ENCODE data around the gene HTRA2.

The HTRA2 gene

GRCh38 chr2:74562126-74562775 lies 32.5 kb downstream of the HTRA2 start:
- Mint-ChIP-seq H3K27me3 (peaks cover 11 to 17% of the 10 kb centered on the region in 2 donors), H3K9me3 (no peaks in the 10 kb centered on the region), H3K4me3 (no peak overlapping the region), H3K27ac (no peak overlapping the region), H3K4me1 (peaks cover 29 to 47% of the 10 kb centered on the region in 2 donors), H3K36me3 (peaks cover 7% of the 10 kb centered on the region in 2 donors)
- ATAC-seq (replicated peaks) (no peak), DNase-seq (no peak)

GRCh38 chr2:74564222-74564621 lies 34.5 kb downstream of the HTRA2 start:
- Mint-ChIP-seq H3K27ac (no peak overlapping the region), H3K27me3 (peaks cover 11 to 17% of the 10 kb centered on the region in 2 donors), H3K36me3 (peaks cover 0 to 3% of the 10 kb centered on the region in 2 donors), H3K9me3 (no peaks in the 10 kb centered on the region), H3K4me3 (no peak overlapping the region), H3K4me1 (peaks cover 35 to 58% of the 10 kb centered on the region in 2 donors)
- ATAC-seq (replicated peaks) (no peak), DNase-seq (no peak)

GRCh38 chr2:74566076-74566753 lies 36.5 kb downstream of the HTRA2 start:
- H3K27ac Mint-ChIP-seq, result no peak overlapping the region
- H3K4me1 Mint-ChIP-seq, result peaks cover 35 to 48% of the 10 kb centered on the region in 2 donors
- peaks cover 2 to 3% of the 10 kb centered on the region in 2 donors for H3K36me3 Mint-ChIP-seq
- DNase-seq (no peak), ATAC-seq (replicated peaks) (peak in 1 of 2 donors; percentile 6)
- H3K4me3 Mint-ChIP-seq, result peak overlapping the region in 1 of 2 donors; percentile 50
- peaks cover 5 to 9% of the 10 kb centered on the region in 2 donors for H3K27me3 Mint-ChIP-seq
- H3K9me3 Mint-ChIP-seq, result peaks cover 0 to 1% of the 10 kb centered on the region in 2 donors

- no peak for DNase-seq
- peak overlapping the region in 1 of 2 donors; percentile 50 for H3K4me3 Mint-ChIP-seq
- H3K27me3 Mint-ChIP-seq, result peaks cover 4% of the 10 kb centered on the region in 2 donors
- H3K9me3 Mint-ChIP-seq, result peaks cover 0 to 1% of the 10 kb centered on the region in 2 donors
- peak; percentile 34 to 47 for ATAC-seq (replicated peaks)
- H3K27ac Mint-ChIP-seq, result no peak overlapping the region
- peaks cover 2 to 3% of the 10 kb centered on the region in 2 donors for H3K36me3 Mint-ChIP-seq
- peaks cover 32 to 44% of the 10 kb centered on the region in 2 donors for H3K4me1 Mint-ChIP-seq
These were observed 37.0 kb downstream of the HTRA2 start for GRCh38 chr2:74566754-74567085.

GRCh38 chr2:74567881-74568280 lies 38.1 kb downstream of the HTRA2 start:
- no peak for ATAC-seq (replicated peaks)
- Mint-ChIP-seq H3K27ac (no peak overlapping the region), H3K27me3 (no peaks in the 10 kb centered on the region), H3K4me1 (peaks cover 25 to 33% of the 10 kb centered on the region in 2 donors), H3K4me3 (no peak overlapping the region), H3K9me3 (peaks cover 0 to 1% of the 10 kb centered on the region in 2 donors), H3K36me3 (peaks cover 2 to 3% of the 10 kb centered on the region in 2 donors)
- DNase-seq, result no peak

- peaks cover 0 to 1% of the 10 kb centered on the region in 2 donors for H3K9me3 Mint-ChIP-seq
- no peaks in the 10 kb centered on the region for H3K27me3 Mint-ChIP-seq
- H3K36me3 Mint-ChIP-seq, result peaks cover 2 to 3% of the 10 kb centered on the region in 2 donors
- H3K27ac Mint-ChIP-seq, result no peak overlapping the region
- ATAC-seq (replicated peaks) (no peak), DNase-seq (no peak)
- peaks cover 33 to 39% of the 10 kb centered on the region in 2 donors for H3K4me1 Mint-ChIP-seq
- no peak overlapping the region for H3K4me3 Mint-ChIP-seq
These were observed 40.0 kb downstream of the HTRA2 start for GRCh38 chr2:74569686-74570085.

- H3K4me1 Mint-ChIP-seq, result peaks cover 31 to 39% of the 10 kb centered on the region in 2 donors
- peaks cover 0 to 1% of the 10 kb centered on the region in 2 donors for H3K9me3 Mint-ChIP-seq
- H3K36me3 Mint-ChIP-seq, result peaks cover 2 to 3% of the 10 kb centered on the region in 2 donors
- no peaks in the 10 kb centered on the region for H3K27me3 Mint-ChIP-seq
- no peak overlapping the region for H3K27ac Mint-ChIP-seq
- H3K4me3 Mint-ChIP-seq, result no peak overlapping the region
- ATAC-seq (replicated peaks) (peak; percentile 92), DNase-seq (peak; percentile 54)
These were observed 41.3 kb downstream of the HTRA2 start for GRCh38 chr2:74571058-74571457.

GRCh38 chr2:74572178-74572925 lies 42.6 kb downstream of the HTRA2 start:
- Mint-ChIP-seq H3K9me3 (peaks cover 0 to 1% of the 10 kb centered on the region in 2 donors), H3K4me1 (peaks cover 36 to 43% of the 10 kb centered on the region in 2 donors), H3K27me3 (no peaks in the 10 kb centered on the region), H3K27ac (peak overlapping the region; percentile 62), H3K36me3 (peaks cover 2 to 3% of the 10 kb centered on the region in 2 donors), H3K4me3 (no peak overlapping the region)
- ATAC-seq (replicated peaks) (no peak), DNase-seq (no peak)

GRCh38 chr2:74573747-74574562 lies 44.2 kb downstream of the HTRA2 start:
- Mint-ChIP-seq H3K27me3 (no peaks in the 10 kb centered on the region), H3K4me1 (peaks cover 36 to 40% of the 10 kb centered on the region in 2 donors), H3K4me3 (peak overlapping the region; percentile 15 to 54), H3K9me3 (peaks cover 0 to 1% of the 10 kb centered on the region in 2 donors), H3K36me3 (peaks cover 2 to 3% of the 10 kb centered on the region in 2 donors), H3K27ac (peak overlapping the region; percentile 87)
- DNase-seq (peak; percentile 51), ATAC-seq (replicated peaks) (peak; percentile 65 to 66)

- ATAC-seq (replicated peaks) (no peak), DNase-seq (no peak)
- Mint-ChIP-seq H3K4me1 (peaks cover 33 to 40% of the 10 kb centered on the region in 2 donors), H3K4me3 (no peak overlapping the region), H3K27me3 (peaks cover 4 to 5% of the 10 kb centered on the region in 2 donors), H3K27ac (no peak overlapping the region), H3K36me3 (no peaks in the 10 kb centered on the region), H3K9me3 (no peaks in the 10 kb centered on the region)
These were observed 45.6 kb downstream of the HTRA2 start for GRCh38 chr2:74575320-74575719.

- Mint-ChIP-seq H3K27ac (peak overlapping the region; percentile 65), H3K4me1 (peaks cover 33 to 40% of the 10 kb centered on the region in 2 donors), H3K36me3 (no peaks in the 10 kb centered on the region), H3K27me3 (peaks cover 7% of the 10 kb centered on the region in 2 donors), H3K9me3 (no peaks in the 10 kb centered on the region), H3K4me3 (no peak overlapping the region)
- ATAC-seq (replicated peaks) (no peak), DNase-seq (no peak)
These were observed 46.6 kb downstream of the HTRA2 start for GRCh38 chr2:74576211-74576862.

GRCh38 chr2:74576863-74577229 lies 47.1 kb downstream of the HTRA2 start:
- H3K27ac Mint-ChIP-seq, result peak overlapping the region; percentile 65
- ATAC-seq (replicated peaks), result peak; percentile 57 to 60

GRCh38 chr2:74577448-74577847 lies 47.7 kb downstream of the HTRA2 start:
- peak overlapping the region in 1 of 2 donors; percentile 28 for H3K4me3 Mint-ChIP-seq
- H3K36me3 Mint-ChIP-seq, result no peaks in the 10 kb centered on the region
- H3K9me3 Mint-ChIP-seq, result no peaks in the 10 kb centered on the region
- H3K4me1 Mint-ChIP-seq, result peaks cover 32 to 40% of the 10 kb centered on the region in 2 donors
- ATAC-seq (replicated peaks), result peak; percentile 55 to 68
- H3K27me3 Mint-ChIP-seq, result peaks cover 7 to 9% of the 10 kb centered on the region in 2 donors
- DNase-seq, result no peak
- H3K27ac Mint-ChIP-seq, result peak overlapping the region; percentile 68

More at GRCh38 chr2:74576863-74577229, 47.1 kb downstream of the HTRA2 start:
- Mint-ChIP-seq H3K9me3 (no peaks in the 10 kb centered on the region), H3K36me3 (no peaks in the 10 kb centered on the region), H3K27me3 (peaks cover 7 to 9% of the 10 kb centered on the region in 2 donors), H3K4me3 (no peak overlapping the region), H3K4me1 (peaks cover 33 to 40% of the 10 kb centered on the region in 2 donors)
- DNase-seq, result no peak
